Stomach smooth muscle (tissue), 2 donors: Measurements from ENCODE around the gene OR4K5.
"Not testable (repeated sequence)": the region's sequence is repeated elsewhere in the genome, so short reads cannot be mapped to it uniquely, and the experiment has no call there.

Source experiments
- H3K27ac ChIP-seq: one replicate; pipeline ENCODE4 v1.7.0; 2013; ENCODE audit warnings: mild to moderate bottlenecking, low read length, inconsistent platforms
- H3K27me3 ChIP-seq, 2 donors: one replicate each; pipeline ENCODE4 v1.7.0; 2013; ENCODE audit warnings: low read length in 2 of 2; ENCODE audit not compliant: insufficient read depth in 2 of 2, control insufficient read depth in 1 of 2
- H3K36me3 ChIP-seq, 2 donors: one replicate each; pipeline ENCODE4 v1.7.0; 2013; ENCODE audit warnings: low read length in 2 of 2; ENCODE audit not compliant: control insufficient read depth in 2 of 2, insufficient read depth in 2 of 2
- H3K4me1 ChIP-seq: one replicate; pipeline ENCODE4 v1.7.0; 2013; ENCODE audit warnings: low read length; ENCODE audit not compliant: control insufficient read depth, insufficient read depth
- H3K4me3 ChIP-seq, 2 donors: one replicate each; pipeline ENCODE4 v1.7.0; 2013; ENCODE audit warnings: low read length in 2 of 2
- H3K9ac ChIP-seq, 2 donors: one replicate each; pipeline ENCODE4 v1.7.0; 2013; ENCODE audit warnings: low read length in 2 of 2, mild to moderate bottlenecking in 1 of 2
- H3K9me3 ChIP-seq, 2 donors: one replicate each; pipeline ENCODE4 v1.7.0; 2013; ENCODE audit warnings: low read length in 2 of 2; ENCODE audit not compliant: control insufficient read depth in 2 of 2
- donor health status: healthy.
- donor health status: Pancreatic carcinoma.

The OR4K5 gene

GRCh38 chr14:19917955-19918518 lies 2.4 kb upstream of the OR4K5 start:
- no peak overlapping the region for H3K9ac ChIP-seq

GRCh38 chr14:19918553-19919264 lies 1.7 kb upstream of the OR4K5 start:
- no peak overlapping the region for H3K4me3 ChIP-seq
- no peaks in the 10 kb centered on the region for H3K4me1 ChIP-seq
- H3K27me3 ChIP-seq: no peaks in the 10 kb centered on the region

More at GRCh38 chr14:19917955-19918518, 2.4 kb upstream of the OR4K5 start:
- no peaks in the 10 kb centered on the region for H3K36me3 ChIP-seq
- no peaks in the 10 kb centered on the region for H3K27me3 ChIP-seq
- H3K9me3 ChIP-seq: peaks cover 0 to 13% of the 10 kb centered on the region in 2 donors
- no peak overlapping the region for H3K27ac ChIP-seq
- H3K4me3 ChIP-seq: no peak overlapping the region
- no peaks in the 10 kb centered on the region for H3K4me1 ChIP-seq

GRCh38 chr14:19930617-19931016 lies 10.2 kb downstream of the OR4K5 start, which contains the start of gene OR4K1:
TSS of gene OR4K1 (plus strand) at chr14:19930917. CDS start at chr14:19935667, 4,750 bp downstream.
- no peak within 1 kb of the TSS for H3K27ac ChIP-seq
- H3K9me3 ChIP-seq: peaks cover 0 to 5% of the 10 kb centered on the region in 2 donors
- H3K36me3 ChIP-seq: no peaks in the 10 kb centered on the region
- no peaks in the 10 kb centered on the region for H3K27me3 ChIP-seq
- H3K4me3 ChIP-seq: no peak within 1 kb of the TSS
- H3K4me1 ChIP-seq: no peaks in the 10 kb centered on the region
- H3K9ac ChIP-seq: no peak within 1 kb of the TSS

More at GRCh38 chr14:19918553-19919264, 1.7 kb upstream of the OR4K5 start:
- H3K9me3 ChIP-seq: peaks cover 0 to 13% of the 10 kb centered on the region in 2 donors
- no peak overlapping the region for H3K27ac ChIP-seq
- H3K36me3 ChIP-seq: no peaks in the 10 kb centered on the region
- no peak overlapping the region for H3K9ac ChIP-seq

GRCh38 chr14:19941668-19942067 lies 21.3 kb downstream of the OR4K5 start:
- no peak overlapping the region for H3K27ac ChIP-seq
- H3K4me3 ChIP-seq: no peak overlapping the region
- H3K36me3 ChIP-seq: no peaks in the 10 kb centered on the region
- no peaks in the 10 kb centered on the region for H3K4me1 ChIP-seq
- no peaks in the 10 kb centered on the region for H3K27me3 ChIP-seq
- no peak overlapping the region for H3K9ac ChIP-seq
- H3K9me3 ChIP-seq: no peaks in the 10 kb centered on the region

GRCh38 chr14:19947413-19948090 lies 27.1 kb downstream of the OR4K5 start:
- no peak overlapping the region for H3K27ac ChIP-seq
- H3K9me3 ChIP-seq: no peaks in the 10 kb centered on the region
- H3K9ac ChIP-seq: no peak overlapping the region
- H3K27me3 ChIP-seq: no peaks in the 10 kb centered on the region
- H3K36me3 ChIP-seq: no peaks in the 10 kb centered on the region
- no peak overlapping the region for H3K4me3 ChIP-seq
- no peaks in the 10 kb centered on the region for H3K4me1 ChIP-seq

- H3K27me3 ChIP-seq: no peaks in the 10 kb centered on the region
- H3K9ac ChIP-seq: no peak overlapping the region
Observed at GRCh38 chr14:19949218-19949617, 28.8 kb downstream of the OR4K5 start.

GRCh38 chr14:19969735-19970134 lies 49.3 kb downstream of the OR4K5 start:
- not testable (repeated sequence) for H3K9ac ChIP-seq, H3K4me1 ChIP-seq, H3K9me3 ChIP-seq, H3K27me3 ChIP-seq, H3K36me3 ChIP-seq, H3K4me3 ChIP-seq, H3K27ac ChIP-seq

More at GRCh38 chr14:19949218-19949617, 28.8 kb downstream of the OR4K5 start:
- Histone ChIP-seq H3K36me3 (no peaks in the 10 kb centered on the region), H3K9me3 (no peaks in the 10 kb centered on the region), H3K27ac (no peak overlapping the region), H3K4me3 (no peak overlapping the region), H3K4me1 (no peaks in the 10 kb centered on the region)
